Left forelimb (tissue), 1 donor: ENCODE data around the gene SAMD5.

Experiments
- DNase-seq: peaks from one replicate; pipeline ENCODE4 v3.0.0-alpha.2; 2018; ENCODE audit warnings: low spot score

SAMD5 gene

GRCh38 chr6:147566244-147566898 lies 57.9 kb downstream of the SAMD5 start:
- no peak for DNase-seq

GRCh38 chr6:147567141-147567805 lies 58.8 kb downstream of the SAMD5 start:
- no peak for DNase-seq

- no peak for DNase-seq
These were observed 61.3 kb downstream of the SAMD5 start for GRCh38 chr6:147569788-147570187.

- no peak for DNase-seq
These were observed 62.2 kb downstream of the SAMD5 start for GRCh38 chr6:147570681-147571080.

GRCh38 chr6:147577488-147577887 lies 69.0 kb downstream of the SAMD5 start:
- no peak for DNase-seq

- DNase-seq = no peak
These were observed 69.7 kb downstream of the SAMD5 start for GRCh38 chr6:147578159-147578558.

GRCh38 chr6:147578883-147579282 lies 70.4 kb downstream of the SAMD5 start:
- no peak for DNase-seq

- DNase-seq = no peak
These were observed 71.2 kb downstream of the SAMD5 start for GRCh38 chr6:147579667-147580066.

GRCh38 chr6:147582991-147583390 lies 74.5 kb downstream of the SAMD5 start:
- no peak for DNase-seq

GRCh38 chr6:147585256-147585655 lies 76.8 kb downstream of the SAMD5 start:
- no peak for DNase-seq

GRCh38 chr6:147586044-147586443 lies 77.6 kb downstream of the SAMD5 start:
- DNase-seq = peak; percentile 71

GRCh38 chr6:147587907-147588306 lies 79.4 kb downstream of the SAMD5 start:
- DNase-seq = no peak

GRCh38 chr6:147588469-147588868 lies 80.0 kb downstream of the SAMD5 start:
- no peak for DNase-seq

- no peak for DNase-seq
These were observed 81.3 kb downstream of the SAMD5 start for GRCh38 chr6:147589739-147590250.

- DNase-seq = no peak
These were observed 87.5 kb downstream of the SAMD5 start for GRCh38 chr6:147595961-147596360.

GRCh38 chr6:147603392-147604081 lies 95.0 kb downstream of the SAMD5 start:
- DNase-seq = no peak

- DNase-seq = no peak
These were observed 95.9 kb downstream of the SAMD5 start for GRCh38 chr6:147604373-147604772.

GRCh38 chr6:147611992-147612391 lies 103.5 kb downstream of the SAMD5 start:
- DNase-seq = no peak

GRCh38 chr6:147614501-147614900 lies 106.0 kb downstream of the SAMD5 start:
- DNase-seq = no peak

GRCh38 chr6:147615659-147616456 lies 107.4 kb downstream of the SAMD5 start:
- DNase-seq = no peak

- no peak for DNase-seq
These were observed 108.9 kb downstream of the SAMD5 start for GRCh38 chr6:147617366-147617765.

- DNase-seq = no peak
These were observed 110.0 kb downstream of the SAMD5 start for GRCh38 chr6:147618457-147618856.
